Heart left ventricle (tissue), 16 donors: ENCODE data around the gene CAMTA1. TPM values are rescaled to one million over a fixed set of nuclear protein-coding genes. Genes with fewer than 3 reads are reported as not detected.

Experiments used
- ATAC-seq, 4 donors: fragments of 200-7000 bp; cut with Tn5 transposase; one replicate each; pipeline ENCODE4 v1.9.1; 2020 to 2022; ENCODE audit warnings: moderate library complexity in 4 of 4, mild to moderate bottlenecking in 3 of 4, moderate number of reproducible peaks in 1 of 4
- DNase-seq, 5 donors: peaks; one replicate each; pipeline ENCODE4 v3.0.0-alpha.2; 2020
- H3K27ac ChIP-seq, 12 donors: fragments of 200-600 bp; sonication (generic) in 4 of 12; one replicate each; pipeline versions ENCODE4 v1.5.0 to v1.8.0; 2016 to 2022; ENCODE audit warnings: mild to moderate bottlenecking in 2 of 12
- H3K27me3 ChIP-seq, 9 donors: fragments of 200-600 bp; sonication (generic) in 2 of 9; one replicate each; pipeline versions ENCODE4 v1.5.1 to v1.8.0; 2016 to 2022; ENCODE audit warnings: mild to moderate bottlenecking in 3 of 9
- H3K36me3 ChIP-seq, 9 donors: fragments of 200-600 bp; sonication (generic) in 2 of 9; one replicate each; pipeline versions ENCODE4 v1.5.0 to v1.8.0; 2018 to 2022; ENCODE audit warnings: mild to moderate bottlenecking in 2 of 9
- H3K4me1 ChIP-seq, 12 donors: fragments of 200-600 bp; sonication (generic) in 4 of 12; one replicate each; pipeline versions ENCODE4 v1.5.0 to v1.8.0; 2016 to 2022; ENCODE audit warnings: mild to moderate bottlenecking in 3 of 12
- H3K4me3 ChIP-seq, 12 donors: fragments of 200-600 bp; sonication (generic) in 4 of 12; one replicate each; pipeline versions ENCODE4 v1.5.0 to v1.8.0; 2017 to 2022; ENCODE audit warnings: mild to moderate bottlenecking in 9 of 12, moderate library complexity in 4 of 12
- H3K9me3 ChIP-seq, 12 donors: fragments of 200-600 bp; sonication (generic) in 4 of 12; one replicate each; pipeline versions ENCODE4 v1.5.0 to v1.8.0; 2016 to 2022; ENCODE audit warnings: mild to moderate bottlenecking in 1 of 12
- POLR2A ChIP-seq, 2 donors: fragments of 450-650 bp; IDR thresholded peaks; one replicate each; pipeline ENCODE4 v1.6.1; 2017; ENCODE audit warnings: antibody characterized with exemption in 2 of 2, mild to moderate bottlenecking in 2 of 2, moderate library complexity in 2 of 2
- WGBS, 4 donors: extraction: QIAGEN DNeasy Blood & Tissue Kit in 2 of 4; methylation state at CpG; one replicate each; pipeline versions ENCODE4 v1.1.5 to v1.1.7; 2013 to 2018; 5-methylcytosine and 5-hydroxymethylcytosine counted together
- intact Hi-C, 10 donors: fragments of 100-400 bp; cut with DNase I; formaldehyde crosslinking; loops; one replicate each; pipeline versions ENCODE4 v1.11.1 to v1.14.2; 2022
- polyA plus RNA-seq, 2 donors: library from polyadenylated mRNA; stranded (reverse); fragments of 200-250 nt; gene quantifications; one replicate each; pipeline ENCODE4 v1.2.3, GENCODE V29; 2013
- total RNA-seq, 9 donors: library from RNA; depleted of rRNA in 2 of 9; stranded (reverse); fragments of >200 nt in 2 of 9; fragmentation: NEBNext Ultra II Directional in 3 of 9; extraction: Animal tissue kit (Norgen Biotek cat#: 25700) in 3 of 9; gene quantifications; one replicate each; pipeline versions ENCODE4 v1.1.0 to v1.2.4, GENCODE V29; 2016 to 2023
- TF ChIP-seq, protein P1 (sequence below), 12 donors: fragments of 200-600 bp; sonication (generic) in 4 of 12; IDR thresholded peaks; one replicate each; pipeline versions ENCODE4 v1.5.0 to v1.8.0; 2018 to 2022; ENCODE audit warnings: antibody characterized with exemption in 12 of 12, mild to moderate bottlenecking in 5 of 12
- donor health status: ischemic (EF 13 %, LVEDD 7.1; RV severe dilation, severe dysfunction).
- donor health status: healthy with polysubstance abuse.
- donor health status: DM: no; HTN: yes; CAD: no.
- donor health status: DM: no; HTN: no; CAD: no.
- donor health status: ischemic (EF 25% LVEDD 6.9; RV normal size, moderate dysfunction).
- donor health status: ischemic (EF 25% LVEDD 5.7; RV mildly dilated, moderate dysfunction).
- donor health status: healthy.
- donor health status: DM: yes; HTN: yes; CAD: no.
- donor health status: ischemic (EF 35%, LVEDD 5.7; RV mildly dilated, moderate dysfunction).
- donor health status: nonischemic (EF 11% LVEDD 7.7; RV severe dilation, severe dysfunction).
- donor health status: DM: yes; HTN: yes; CAD: no.
- donor health status: PGD.
- donor health status: ischemic (EF 29% LVEDD 5.4; RV normal size, mild dysfunction).
- donor health status: nonischemic (EF 23%, LVEDD 6.1; RV moderate dilation, normal function).

The CAMTA1 gene
- total and polyA plus RNA-seq, 11 donors, result 114 to 303 (median 137) TPM

DNA sequence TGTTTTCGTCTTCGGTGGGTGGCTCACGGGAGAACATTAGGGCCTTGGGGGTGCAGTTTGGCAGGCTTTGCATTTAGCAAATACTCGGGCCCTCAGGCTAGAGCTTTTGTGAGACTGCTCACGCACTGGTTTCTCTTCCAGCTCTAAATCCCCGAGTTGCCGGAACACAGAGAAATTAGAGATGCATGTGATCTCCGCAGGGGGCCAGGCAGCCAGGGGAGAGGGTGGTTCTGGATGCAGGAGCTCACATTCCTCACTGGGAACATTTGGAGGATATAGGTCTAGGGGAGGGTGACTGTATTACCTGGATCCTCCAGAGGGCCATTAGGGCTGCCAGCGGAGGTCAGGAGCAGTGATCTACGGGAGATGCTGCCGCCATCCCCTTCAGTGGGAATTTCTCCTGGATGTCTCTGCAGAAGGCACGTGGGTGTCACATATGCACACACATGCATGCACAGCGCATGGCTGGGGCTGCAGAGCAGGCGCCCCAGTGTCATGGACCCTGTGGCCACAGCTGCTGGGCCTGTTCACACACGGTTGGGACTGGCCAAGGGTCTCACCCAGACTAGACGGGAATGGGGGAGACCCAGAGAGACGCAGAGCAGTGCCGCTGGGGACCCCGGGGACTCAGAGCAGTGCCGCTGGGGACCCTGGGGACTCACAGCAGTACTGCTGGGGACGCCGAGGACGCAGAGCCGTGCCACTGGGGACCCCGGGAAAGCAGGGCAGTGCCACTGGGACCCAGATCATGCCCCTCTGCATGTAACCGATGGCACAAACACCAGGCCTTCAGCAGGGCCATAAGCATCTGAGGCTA is 258.7 kb downstream of the CAMTA1 start:
- no peaks in the 10 kb centered on the region for H3K4me1 ChIP-seq
- H3K27me3 ChIP-seq, result peaks cover 0 to 7% (median 0%) of the 10 kb centered on the region in 9 donors
- ATAC-seq (peak in 1 of 4 donors; percentile 27), DNase-seq (no peak)
- peaks cover 0 to 6% (median 0%) of the 10 kb centered on the region in 12 donors for H3K9me3 ChIP-seq
- H3K36me3 ChIP-seq, result no peaks in the 10 kb centered on the region
- intact Hi-C loops, result loop anchor here in 8 of 10 donors (2.0 to 10.0 kb wide), 6 partner anchors 161 to 603 kb away; no protein-coding TSS in a partner anchor
- no peak overlapping the region for H3K4me3 ChIP-seq
- no peak overlapping the region for H3K27ac ChIP-seq
- TF ChIP-seq, protein P1, sequence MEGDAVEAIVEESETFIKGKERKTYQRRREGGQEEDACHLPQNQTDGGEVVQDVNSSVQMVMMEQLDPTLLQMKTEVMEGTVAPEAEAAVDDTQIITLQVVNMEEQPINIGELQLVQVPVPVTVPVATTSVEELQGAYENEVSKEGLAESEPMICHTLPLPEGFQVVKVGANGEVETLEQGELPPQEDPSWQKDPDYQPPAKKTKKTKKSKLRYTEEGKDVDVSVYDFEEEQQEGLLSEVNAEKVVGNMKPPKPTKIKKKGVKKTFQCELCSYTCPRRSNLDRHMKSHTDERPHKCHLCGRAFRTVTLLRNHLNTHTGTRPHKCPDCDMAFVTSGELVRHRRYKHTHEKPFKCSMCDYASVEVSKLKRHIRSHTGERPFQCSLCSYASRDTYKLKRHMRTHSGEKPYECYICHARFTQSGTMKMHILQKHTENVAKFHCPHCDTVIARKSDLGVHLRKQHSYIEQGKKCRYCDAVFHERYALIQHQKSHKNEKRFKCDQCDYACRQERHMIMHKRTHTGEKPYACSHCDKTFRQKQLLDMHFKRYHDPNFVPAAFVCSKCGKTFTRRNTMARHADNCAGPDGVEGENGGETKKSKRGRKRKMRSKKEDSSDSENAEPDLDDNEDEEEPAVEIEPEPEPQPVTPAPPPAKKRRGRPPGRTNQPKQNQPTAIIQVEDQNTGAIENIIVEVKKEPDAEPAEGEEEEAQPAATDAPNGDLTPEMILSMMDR (IDR thresholded peaks at IDR 0.05), result no peak
- TF ChIP-seq POLR2A (IDR thresholded peaks at IDR 0.05), result no peak
- WGBS, 4 donors, result 80 to 85% (median 83%) methylated on average over 21 to 26 of the region's 26 CpGs

DNA sequence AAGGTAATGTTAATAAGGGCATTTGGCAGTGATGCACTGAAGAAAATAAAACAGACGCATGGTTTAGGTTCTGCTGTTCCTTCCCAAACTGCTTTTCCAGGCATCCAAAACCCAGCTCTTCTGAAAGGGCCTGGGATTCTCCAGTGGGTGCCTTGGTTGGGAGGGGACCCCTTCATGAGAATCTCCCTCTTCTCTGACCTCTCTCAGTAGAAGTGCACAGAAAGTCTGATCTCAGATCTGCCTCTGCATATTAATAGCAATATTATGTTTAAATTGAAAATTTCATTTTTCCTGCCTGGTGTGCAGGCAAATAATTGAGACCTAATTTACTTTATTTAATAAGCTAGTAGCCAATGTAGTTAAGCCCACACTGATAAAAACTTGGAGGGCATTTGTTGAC is 260.6 kb downstream of the CAMTA1 start:
- WGBS, 4 donors, result 84 to 95% (median 87%) methylated on average over 1 of the region's 1 CpG
- TF ChIP-seq POLR2A (IDR thresholded peaks at IDR 0.05), result no peak
- TF ChIP-seq, protein P1 (IDR thresholded peaks at IDR 0.05), result no peak
- peaks cover 0 to 11% (median 0%) of the 10 kb centered on the region in 9 donors for H3K27me3 ChIP-seq
- ATAC-seq (no peak), DNase-seq (no peak)
- H3K4me1 ChIP-seq, result no peaks in the 10 kb centered on the region
- no peak overlapping the region for H3K4me3 ChIP-seq
- intact Hi-C loops, result loop anchor here in 7 of 10 donors (10.0 kb wide), 3 partner anchors 159 to 599 kb away; no protein-coding TSS in a partner anchor
- no peaks in the 10 kb centered on the region for H3K36me3 ChIP-seq
- H3K9me3 ChIP-seq, result peaks cover 0 to 6% (median 0%) of the 10 kb centered on the region in 12 donors
- H3K27ac ChIP-seq, result no peak overlapping the region

DNA sequence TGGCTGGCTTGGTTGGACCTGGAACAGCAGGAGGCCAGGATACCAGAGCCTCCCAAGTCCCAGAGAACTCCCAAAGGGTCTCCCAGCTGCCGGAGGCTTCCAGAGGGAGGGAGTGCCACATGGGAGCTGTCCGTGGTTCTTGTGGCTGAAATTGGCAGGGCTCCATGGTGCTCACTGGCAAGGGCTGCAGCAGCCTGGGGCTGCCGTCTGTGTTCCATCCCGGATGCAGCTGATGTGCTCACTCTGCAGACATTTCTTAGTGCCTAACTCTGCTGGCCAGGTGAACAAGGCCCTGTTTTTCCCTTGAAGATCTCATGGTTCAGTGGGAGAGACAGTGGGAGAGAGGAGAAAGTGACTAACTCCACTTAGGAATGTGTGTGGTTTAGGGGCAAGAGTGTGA is 261.1 kb downstream of the CAMTA1 start:
- 1 to 4% (median 2%) methylated on average over 4 of the region's 4 CpGs for WGBS, 4 donors
- H3K9me3 ChIP-seq, result peaks cover 0 to 6% (median 0%) of the 10 kb centered on the region in 12 donors
- H3K36me3 ChIP-seq, result no peaks in the 10 kb centered on the region
- H3K4me3 ChIP-seq, result no peak overlapping the region
- intact Hi-C loops, result loop anchor here in 7 of 10 donors (10.0 kb wide), 3 partner anchors 158 to 598 kb away; no protein-coding TSS in a partner anchor
- H3K27ac ChIP-seq, result no peak overlapping the region
- TF ChIP-seq, protein P1 (IDR thresholded peaks at IDR 0.05), result no peak
- no peak for TF ChIP-seq POLR2A (IDR thresholded peaks at IDR 0.05)
- peak in 3 of 5 donors; percentile 29 to 56 (median 35) for DNase-seq
- ATAC-seq, result peak in 3 of 4 donors; percentile 53 to 71 (median 55)
- no peaks in the 10 kb centered on the region for H3K4me1 ChIP-seq
- H3K27me3 ChIP-seq, result peaks cover 0 to 11% (median 0%) of the 10 kb centered on the region in 9 donors

DNA sequence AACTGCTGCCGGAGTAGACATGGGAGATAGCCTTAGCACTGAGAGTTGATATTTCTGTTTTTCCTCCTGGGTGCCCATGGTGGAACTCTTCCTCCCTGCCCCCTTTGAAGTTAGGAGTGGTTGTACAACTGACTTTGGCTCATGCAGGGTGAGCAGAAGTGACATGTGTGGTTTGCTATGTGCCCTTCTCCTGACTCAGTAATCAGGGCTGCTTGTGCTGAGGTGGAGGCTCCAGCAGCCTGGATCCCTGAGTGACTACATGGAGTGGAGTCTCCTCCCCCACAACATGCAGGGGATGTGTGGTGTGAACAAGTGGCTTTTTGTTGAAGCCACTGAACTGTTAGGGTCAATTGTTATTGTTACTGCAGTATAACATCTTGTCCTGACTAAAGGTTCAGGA is 261.6 kb downstream of the CAMTA1 start:
- H3K4me3 ChIP-seq, result no peak overlapping the region
- ATAC-seq (no peak), DNase-seq (no peak)
- H3K27ac ChIP-seq, result no peak overlapping the region
- 85 to 94% (median 91%) methylated on average over 1 of the region's 1 CpG for WGBS, 4 donors
- H3K27me3 ChIP-seq, result peaks cover 0 to 7% (median 0%) of the 10 kb centered on the region in 9 donors
- no peaks in the 10 kb centered on the region for H3K36me3 ChIP-seq
- peaks cover 0 to 6% (median 0%) of the 10 kb centered on the region in 12 donors for H3K9me3 ChIP-seq
- no peak for TF ChIP-seq POLR2A (IDR thresholded peaks at IDR 0.05)
- TF ChIP-seq, protein P1 (IDR thresholded peaks at IDR 0.05), result no peak
- intact Hi-C loops, result loop anchor here in 7 of 10 donors (10.0 kb wide), 3 partner anchors 158 to 598 kb away; no protein-coding TSS in a partner anchor
- H3K4me1 ChIP-seq, result no peaks in the 10 kb centered on the region
